Psoas muscle (tissue), 8 donors: ENCODE measurements around the gene BRD7. TPM values are rescaled to one million over a fixed set of nuclear protein-coding genes. Genes with fewer than 3 reads are reported as not detected.

ENCODE experiments used
- ATAC-seq, 4 donors: fragments of 200-7000 bp; cut with Tn5 transposase; one replicate each; pipeline ENCODE4 v1.9.1; 2020; ENCODE audit warnings: moderate library complexity in 3 of 4, mild to moderate bottlenecking in 2 of 4
- DNase-seq, 2 donors: peaks; one replicate each; pipeline ENCODE4 v3.0.0-alpha.2; 2020
- H3K27ac ChIP-seq: fragments of 200-600 bp; one replicate; pipeline ENCODE4 v1.8.0; 2022
- H3K27me3 ChIP-seq, 3 donors: fragments of 200-600 bp in 1 of 3; one replicate each; pipeline versions ENCODE4 v1.6.1 to v1.8.0; 2013 to 2022; ENCODE audit warnings: low read length in 2 of 3, mild to moderate bottlenecking in 2 of 3, moderate library complexity in 1 of 3; ENCODE audit not compliant: insufficient read depth in 3 of 3
- H3K36me3 ChIP-seq, 2 donors: fragments of 200-600 bp in 1 of 2; one replicate each; pipeline versions ENCODE4 v1.6.1 to v1.8.0; 2013 to 2022; ENCODE audit warnings: low read depth in 1 of 2, mild to moderate bottlenecking in 1 of 2, moderate library complexity in 1 of 2; ENCODE audit not compliant: insufficient read depth in 1 of 2
- H3K4me1 ChIP-seq: fragments of 200-600 bp; one replicate; pipeline ENCODE4 v1.8.0; 2022
- H3K4me3 ChIP-seq: fragments of 200-600 bp; one replicate; pipeline ENCODE4 v1.8.0; 2022; ENCODE audit warnings: mild to moderate bottlenecking
- H3K9me3 ChIP-seq: fragments of 200-600 bp; one replicate; pipeline ENCODE4 v1.8.0; 2022
- CTCF ChIP-seq: fragments of 200-600 bp; IDR thresholded peaks from one replicate; pipeline ENCODE4 v1.8.0; 2022; ENCODE audit warnings: antibody characterized with exemption
- WGBS, 3 donors: extraction: QIAGEN DNeasy Blood & Tissue Kit; methylation state at CpG; one replicate each; pipeline versions ENCODE4 v1.1.6 to v1.1.7; 2013; 5-methylcytosine and 5-hydroxymethylcytosine counted together
- intact Hi-C, 2 donors: fragments of 100-400 bp; cut with DNase I; formaldehyde crosslinking; loops; one replicate each; pipeline versions ENCODE4 v1.11.0 to v1.14.2; 2022
- polyA plus RNA-seq, 3 donors: library from polyadenylated mRNA; stranded (reverse); fragments of 200-250 nt; gene quantifications; one replicate each; pipeline ENCODE4 v1.2.3, GENCODE V29; 2013
- total RNA-seq, 4 donors: library from RNA; stranded (reverse); fragmentation: NEBNext Ultra II Directional in 2 of 4; extraction: Animal tissue kit (Norgen Biotek cat#: 25700) in 2 of 4; gene quantifications; one replicate each; pipeline versions ENCODE4 v1.2.1 to v1.2.4, GENCODE V29; 2021 to 2023
- donor health status: healthy with polysubstance abuse.
- donor health status: DM: no; HTN: no; CAD: no; lungs with moderate emphysema.
- donor health status: Bipolar disorder and iron deficiency.
- donor health status: healthy.
- donor health status: DM: yes; HTN: yes; CAD: no.
- donor health status: DM: no; HTN: no; CAD: no.
- donor health status: DM: no; HTN: no; CAD: no.
- donor health status: DM: yes; HTN: yes; CAD: no.

The BRD7 gene
- total and polyA plus RNA-seq, 7 donors: 32.4 to 77.1 (median 49.1) TPM

GRCh38 chr16:50378417-50378816 lies 9.6 kb upstream of the BRD7 start:
- H3K36me3 ChIP-seq: no peaks in the 10 kb centered on the region
- H3K27ac ChIP-seq: no peak overlapping the region
- H3K4me1 ChIP-seq: no peaks in the 10 kb centered on the region
- H3K4me3 ChIP-seq: no peak overlapping the region
- intact Hi-C loops: loop anchor here in 1 of 2 donors (10.0 kb wide), 1 partner anchor 286 kb away; no protein-coding TSS in a partner anchor
- ATAC-seq (no peak), DNase-seq (no peak)
- no peaks in the 10 kb centered on the region for H3K9me3 ChIP-seq
- TF ChIP-seq CTCF: no peak
- no peaks in the 10 kb centered on the region for H3K27me3 ChIP-seq

- intact Hi-C loops: loop anchor here in 1 of 2 donors (10.0 kb wide), 1 partner anchor 288 kb away; no protein-coding TSS in a partner anchor
These were observed 8.2 kb upstream of the BRD7 start for GRCh38 chr16:50377001-50377400.

GRCh38 chr16:50373780-50374179 lies 5.0 kb upstream of the BRD7 start:
- DNase-seq: no peak
- Histone ChIP-seq H3K9me3 (no peaks in the 10 kb centered on the region), H3K36me3 (no peaks in the 10 kb centered on the region), H3K4me1 (no peaks in the 10 kb centered on the region), H3K27me3 (no peaks in the 10 kb centered on the region), H3K4me3 (no peak overlapping the region), H3K27ac (peak overlapping the region; percentile 48)
- 88 to 91% (median 90%) methylated on average over 9 of the region's 9 CpGs for WGBS, 3 donors
- ATAC-seq: no peak
- no peak for TF ChIP-seq CTCF
- intact Hi-C loops: loop anchor here (5.0 to 10.0 kb wide), 3 partner anchors 291 to 434 kb away; no protein-coding TSS in a partner anchor

More at GRCh38 chr16:50377001-50377400, 8.2 kb upstream of the BRD7 start:
- TF ChIP-seq CTCF: no peak
- no peak overlapping the region for H3K27ac ChIP-seq
- H3K36me3 ChIP-seq: no peaks in the 10 kb centered on the region
- no peaks in the 10 kb centered on the region for H3K27me3 ChIP-seq
- ATAC-seq (no peak), DNase-seq (no peak)
- H3K9me3 ChIP-seq: no peaks in the 10 kb centered on the region
- WGBS, 3 donors: 29 to 39% (median 31%) methylated on average over 4 of the region's 4 CpGs
- H3K4me3 ChIP-seq: no peak overlapping the region
- no peaks in the 10 kb centered on the region for H3K4me1 ChIP-seq

- 29% methylated on average over 4 of the region's 4 CpGs for WGBS, 3 donors
- no peak for TF ChIP-seq CTCF
- Histone ChIP-seq H3K27ac (peak overlapping the region; percentile 48), H3K4me3 (no peak overlapping the region), H3K4me1 (no peaks in the 10 kb centered on the region), H3K27me3 (no peaks in the 10 kb centered on the region), H3K36me3 (no peaks in the 10 kb centered on the region), H3K9me3 (no peaks in the 10 kb centered on the region)
- no peak for DNase-seq
- ATAC-seq: no peak
- intact Hi-C loops: loop anchor here (5.0 to 10.0 kb wide), 3 partner anchors 291 to 434 kb away; no protein-coding TSS in a partner anchor
These were observed 4.5 kb upstream of the BRD7 start for GRCh38 chr16:50373345-50373701.
